OCI-LY3 (cell line): ENCODE data around the gene IL36G.

ENCODE experiments used
- H2AFZ ChIP-seq: fragments of 200-600, 300-600 bp; shearing (Covaris generic); 2 replicates; pipeline ENCODE4 v1.6.0; 2014; ENCODE audit warnings: antibody characterized with exemption, low read depth, low read length
- H3K27ac ChIP-seq: fragments of 200-600, 300-600 bp; sonication (generic); 2 replicates; pipeline ENCODE4 v1.5.1; 2014; ENCODE audit warnings: mild to moderate bottlenecking, low read length, moderate library complexity, mixed read lengths
- H3K27me3 ChIP-seq: fragments of 200-600, 300-600 bp; sonication (generic); 2 replicates; pipeline ENCODE4 v1.6.1; 2014; ENCODE audit warnings: low read depth, low read length, mixed read lengths
- H3K36me3 ChIP-seq: fragments of 200-600, 300-600 bp; sonication (generic); replicated peaks from 2 replicates; pipeline ENCODE3; 2014; ENCODE audit warnings: low read depth, low read length, mixed read lengths
- H3K4me1 ChIP-seq: fragments of 300-600, 200-600 bp; sonication (generic); 2 replicates; pipeline ENCODE4 v1.6.1; 2014; ENCODE audit warnings: low read length, mixed read lengths
- H3K4me2 ChIP-seq: fragments of 200-600, 300-600 bp; sonication (generic); 2 replicates; pipeline ENCODE4 v1.6.1; 2014; ENCODE audit warnings: low read length, mixed read lengths
- H3K4me3 ChIP-seq: fragments of 300-600, 200-600 bp; sonication (generic); 2 replicates; pipeline ENCODE4 v1.5.1; 2014; ENCODE audit warnings: antibody characterized with exemption, mild to moderate bottlenecking, low read length, moderate library complexity
- H3K79me2 ChIP-seq: fragments of 300-600, 200-600 bp; shearing (Covaris generic); 2 replicates; pipeline ENCODE4 v1.6.1; 2014; ENCODE audit warnings: mild to moderate bottlenecking, low read length, mixed read lengths
- H3K9ac ChIP-seq: fragments of 300-600, 200-600 bp; shearing (Covaris generic); 2 replicates; pipeline ENCODE4 v1.6.0; 2014; ENCODE audit warnings: mild to moderate bottlenecking, low read length, moderate library complexity
- H3K9me3 ChIP-seq: fragments of 200-600, 300-600 bp; shearing (Covaris generic); 2 replicates; pipeline ENCODE4 v1.6.1; 2014; ENCODE audit warnings: low read length, mixed read lengths; ENCODE audit not compliant: insufficient read depth
- H4K20me1 ChIP-seq: fragments of 200-600, 300-600 bp; sonication (generic); 2 replicates; pipeline ENCODE4 v1.6.1; 2016; ENCODE audit warnings: low read length, mixed read lengths; ENCODE audit not compliant: insufficient read depth
- CTCF ChIP-seq: fragments of 200-600, 300-600 bp; sonication (generic); IDR thresholded peaks from 2 replicates; pipeline ENCODE4 v1.5.1; 2014; ENCODE audit warnings: antibody characterized with exemption, low read length, low read depth
- EZH2phosphoT487 ChIP-seq: fragments of 200-600 bp; shearing (Covaris generic); IDR thresholded peaks from 2 replicates; pipeline ENCODE4 v1.6.1; 2018; ENCODE audit warnings: antibody characterized with exemption, mixed run types, low read depth

Gene IL36G

GRCh38 chr2:112995346-112995920 is 17.6 kb downstream of the IL36G start:
- Histone ChIP-seq H3K4me3 (peak overlapping the region; percentile 41), H3K4me1 (peaks cover 17% of the 10 kb centered on the region), H2AFZ (peak overlapping the region; percentile 29), H3K36me3 (no peaks in the 10 kb centered on the region), H3K9me3 (peaks cover 15% of the 10 kb centered on the region), H3K9ac (no peak overlapping the region), H3K27me3 (no peaks in the 10 kb centered on the region), H3K27ac (no peak overlapping the region), H4K20me1 (no peaks in the 10 kb centered on the region), H3K4me2 (peak overlapping the region; percentile 53), H3K79me2 (no peaks in the 10 kb centered on the region)
- TF ChIP-seq CTCF, result no peak
- no peak for TF ChIP-seq EZH2phosphoT487

GRCh38 chr2:112996635-112997034 is 18.8 kb downstream of the IL36G start:
- Histone ChIP-seq H3K4me2 (no peak overlapping the region; the same call in 1 of the 2 replicates), H3K27me3 (no peaks in the 10 kb centered on the region)
- no peak for TF ChIP-seq CTCF
- no peak for TF ChIP-seq EZH2phosphoT487

GRCh38 chr2:112997151-112997550 is 19.3 kb downstream of the IL36G start:
- no peak for TF ChIP-seq CTCF
- TF ChIP-seq EZH2phosphoT487, result no peak
- no peaks in the 10 kb centered on the region for H4K20me1 ChIP-seq
- peaks cover 17% of the 10 kb centered on the region for H3K4me1 ChIP-seq
- H3K4me3 ChIP-seq, result no peak overlapping the region
- H2AFZ ChIP-seq, result no peak overlapping the region
- H3K9me3 ChIP-seq, result peaks cover 19% of the 10 kb centered on the region
- H3K9ac ChIP-seq, result no peak overlapping the region
- H3K79me2 ChIP-seq, result no peaks in the 10 kb centered on the region
- no peaks in the 10 kb centered on the region for H3K27me3 ChIP-seq
- H3K27ac ChIP-seq, result no peak overlapping the region
- H3K36me3 ChIP-seq, result peaks cover 4% of the 10 kb centered on the region
- H3K4me2 ChIP-seq, result no peak overlapping the region

More at GRCh38 chr2:112996635-112997034, 18.8 kb downstream of the IL36G start:
- peaks cover 4% of the 10 kb centered on the region for H3K36me3 ChIP-seq
- no peak overlapping the region for H3K9ac ChIP-seq
- H3K79me2 ChIP-seq, result no peaks in the 10 kb centered on the region
- no peak overlapping the region for H3K27ac ChIP-seq
- H2AFZ ChIP-seq, result no peak overlapping the region
- no peaks in the 10 kb centered on the region for H4K20me1 ChIP-seq
- H3K9me3 ChIP-seq, result peaks cover 23% of the 10 kb centered on the region
- H3K4me1 ChIP-seq, result peaks cover 17% of the 10 kb centered on the region
- no peak overlapping the region for H3K4me3 ChIP-seq

- Histone ChIP-seq H2AFZ (no peak overlapping the region), H3K27ac (no peak overlapping the region), H3K4me2 (no peak overlapping the region), H3K36me3 (peaks cover 4% of the 10 kb centered on the region), H4K20me1 (no peaks in the 10 kb centered on the region), H3K9ac (no peak overlapping the region), H3K79me2 (no peaks in the 10 kb centered on the region), H3K4me3 (no peak overlapping the region), H3K9me3 (peaks cover 15% of the 10 kb centered on the region), H3K27me3 (no peaks in the 10 kb centered on the region), H3K4me1 (peaks cover 17% of the 10 kb centered on the region)
- no peak for TF ChIP-seq CTCF
- no peak for TF ChIP-seq EZH2phosphoT487
Observed at GRCh38 chr2:113000436-113000835, 22.6 kb downstream of the IL36G start.
